Measurements from ENCODE around the gene ANKS1B.

GRCh38 chr12:99706736-99707473 lies 277.8 kb downstream of the ANKS1B start:
- TF ChIP-seq POLR2AphosphoS5 (IDR thresholded peaks at IDR 0.05; ENCODE audit: low read depth, low read length) (no peak), CTCF (IDR thresholded peaks at IDR 0.05) (no peak), REST (IDR thresholded peaks at IDR 0.05; ENCODE audit: insufficient read depth in 1 of 2, low read depth in 2 of 2, low read length in 1 of 2) (no peak), SIN3A (IDR thresholded peaks at IDR 0.05; ENCODE audit: borderline replicate concordance, insufficient read depth, low read depth, low read length) (no peak)
